ENCODE measurements around the gene FER1L5.

DNA sequence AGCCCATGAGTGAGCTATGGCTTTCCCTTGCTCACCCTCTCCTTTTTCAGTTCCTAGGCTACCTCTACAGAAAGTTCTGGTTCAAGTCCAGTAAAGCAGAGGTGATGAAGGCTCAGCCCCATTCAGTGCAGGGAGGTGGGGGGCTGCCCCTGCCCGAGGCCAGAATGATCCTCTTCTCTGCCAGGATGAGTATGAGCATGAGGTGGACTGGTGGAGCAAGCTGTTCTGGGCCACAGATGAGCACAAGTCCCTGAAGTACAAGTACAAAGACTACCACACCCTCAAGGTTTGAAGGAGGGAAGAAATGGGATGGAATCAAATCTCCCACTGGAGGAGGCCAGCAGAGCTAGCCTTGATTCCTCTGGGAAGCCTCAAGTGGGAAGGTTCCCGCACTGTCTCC lies 54.9 kb downstream of the FER1L5 start:
- no peak for TF ChIP-seq NFIC (IDR thresholded peaks at IDR 0.05; ENCODE audit: borderline replicate concordance)
- TF ChIP-seq TAF1 (IDR thresholded peaks at IDR 0.05; ENCODE audit: borderline replicate concordance, low read depth, low read length), result no peak
- TF ChIP-seq POLR2AphosphoS5 (IDR thresholded peaks at IDR 0.05; ENCODE audit: low read depth, low read length), result no peak
- TF ChIP-seq EZH2phosphoT487 (IDR thresholded peaks at IDR 0.05; ENCODE audit: borderline replicate concordance, low read depth), result no peak
- TF ChIP-seq, protein P1, sequence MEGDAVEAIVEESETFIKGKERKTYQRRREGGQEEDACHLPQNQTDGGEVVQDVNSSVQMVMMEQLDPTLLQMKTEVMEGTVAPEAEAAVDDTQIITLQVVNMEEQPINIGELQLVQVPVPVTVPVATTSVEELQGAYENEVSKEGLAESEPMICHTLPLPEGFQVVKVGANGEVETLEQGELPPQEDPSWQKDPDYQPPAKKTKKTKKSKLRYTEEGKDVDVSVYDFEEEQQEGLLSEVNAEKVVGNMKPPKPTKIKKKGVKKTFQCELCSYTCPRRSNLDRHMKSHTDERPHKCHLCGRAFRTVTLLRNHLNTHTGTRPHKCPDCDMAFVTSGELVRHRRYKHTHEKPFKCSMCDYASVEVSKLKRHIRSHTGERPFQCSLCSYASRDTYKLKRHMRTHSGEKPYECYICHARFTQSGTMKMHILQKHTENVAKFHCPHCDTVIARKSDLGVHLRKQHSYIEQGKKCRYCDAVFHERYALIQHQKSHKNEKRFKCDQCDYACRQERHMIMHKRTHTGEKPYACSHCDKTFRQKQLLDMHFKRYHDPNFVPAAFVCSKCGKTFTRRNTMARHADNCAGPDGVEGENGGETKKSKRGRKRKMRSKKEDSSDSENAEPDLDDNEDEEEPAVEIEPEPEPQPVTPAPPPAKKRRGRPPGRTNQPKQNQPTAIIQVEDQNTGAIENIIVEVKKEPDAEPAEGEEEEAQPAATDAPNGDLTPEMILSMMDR (IDR thresholded peaks at IDR 0.05), result no peak
- TF ChIP-seq NRF1 (IDR thresholded peaks at IDR 0.05; ENCODE audit: low read depth, low read length), result no peak
- no peak for TF ChIP-seq JUND (IDR thresholded peaks at IDR 0.05)
- TF ChIP-seq SIN3A (IDR thresholded peaks at IDR 0.05; ENCODE audit: borderline replicate concordance, low read depth, low read length), result no peak
- TF ChIP-seq MXI1 (IDR thresholded peaks at IDR 0.05; ENCODE audit: low read depth, low read length), result no peak
